ENCODE measurements around the gene RPS21.

Gene RPS21

DNA sequence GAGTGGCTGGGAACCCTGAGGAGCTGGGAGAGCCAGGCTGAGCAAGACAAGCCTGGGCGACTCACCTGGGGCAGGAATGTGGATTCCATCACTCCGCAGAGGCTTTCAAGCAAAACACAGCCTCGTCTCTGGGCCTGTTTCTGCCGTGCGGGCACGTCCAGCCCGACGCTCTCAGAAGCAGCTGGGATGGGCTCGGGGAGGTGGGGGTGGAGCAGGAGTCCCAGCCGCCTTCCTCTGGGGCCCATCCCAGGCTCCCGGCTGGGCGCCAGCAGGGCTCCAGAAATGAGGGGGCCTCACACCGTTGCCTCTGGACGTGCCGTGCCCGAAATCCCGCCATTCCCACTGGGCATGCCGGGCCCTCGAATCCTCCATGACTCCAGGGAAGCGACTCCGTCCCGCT, 8.7 kb upstream of the RPS21 start:
- no peak overlapping the region for H3K4me3 ChIP-seq (replicated peaks; ENCODE audit: insufficient read depth, low read length)
- H3K27ac ChIP-seq (replicated peaks) = no peak overlapping the region
- no peak for TF ChIP-seq POLR2AphosphoS5 (IDR thresholded peaks at IDR 0.05; ENCODE audit: low read depth)
- TF ChIP-seq, protein P1, sequence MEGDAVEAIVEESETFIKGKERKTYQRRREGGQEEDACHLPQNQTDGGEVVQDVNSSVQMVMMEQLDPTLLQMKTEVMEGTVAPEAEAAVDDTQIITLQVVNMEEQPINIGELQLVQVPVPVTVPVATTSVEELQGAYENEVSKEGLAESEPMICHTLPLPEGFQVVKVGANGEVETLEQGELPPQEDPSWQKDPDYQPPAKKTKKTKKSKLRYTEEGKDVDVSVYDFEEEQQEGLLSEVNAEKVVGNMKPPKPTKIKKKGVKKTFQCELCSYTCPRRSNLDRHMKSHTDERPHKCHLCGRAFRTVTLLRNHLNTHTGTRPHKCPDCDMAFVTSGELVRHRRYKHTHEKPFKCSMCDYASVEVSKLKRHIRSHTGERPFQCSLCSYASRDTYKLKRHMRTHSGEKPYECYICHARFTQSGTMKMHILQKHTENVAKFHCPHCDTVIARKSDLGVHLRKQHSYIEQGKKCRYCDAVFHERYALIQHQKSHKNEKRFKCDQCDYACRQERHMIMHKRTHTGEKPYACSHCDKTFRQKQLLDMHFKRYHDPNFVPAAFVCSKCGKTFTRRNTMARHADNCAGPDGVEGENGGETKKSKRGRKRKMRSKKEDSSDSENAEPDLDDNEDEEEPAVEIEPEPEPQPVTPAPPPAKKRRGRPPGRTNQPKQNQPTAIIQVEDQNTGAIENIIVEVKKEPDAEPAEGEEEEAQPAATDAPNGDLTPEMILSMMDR (IDR thresholded peaks at IDR 0.05; ENCODE audit: insufficient read depth, low read length) = no peak
- TF ChIP-seq SPI1 (IDR thresholded peaks at IDR 0.05; ENCODE audit: borderline replicate concordance, low read depth) = no peak
- no peak for TF ChIP-seq GABPA (IDR thresholded peaks at IDR 0.05; ENCODE audit: low read depth)
- TF ChIP-seq, protein P2, sequence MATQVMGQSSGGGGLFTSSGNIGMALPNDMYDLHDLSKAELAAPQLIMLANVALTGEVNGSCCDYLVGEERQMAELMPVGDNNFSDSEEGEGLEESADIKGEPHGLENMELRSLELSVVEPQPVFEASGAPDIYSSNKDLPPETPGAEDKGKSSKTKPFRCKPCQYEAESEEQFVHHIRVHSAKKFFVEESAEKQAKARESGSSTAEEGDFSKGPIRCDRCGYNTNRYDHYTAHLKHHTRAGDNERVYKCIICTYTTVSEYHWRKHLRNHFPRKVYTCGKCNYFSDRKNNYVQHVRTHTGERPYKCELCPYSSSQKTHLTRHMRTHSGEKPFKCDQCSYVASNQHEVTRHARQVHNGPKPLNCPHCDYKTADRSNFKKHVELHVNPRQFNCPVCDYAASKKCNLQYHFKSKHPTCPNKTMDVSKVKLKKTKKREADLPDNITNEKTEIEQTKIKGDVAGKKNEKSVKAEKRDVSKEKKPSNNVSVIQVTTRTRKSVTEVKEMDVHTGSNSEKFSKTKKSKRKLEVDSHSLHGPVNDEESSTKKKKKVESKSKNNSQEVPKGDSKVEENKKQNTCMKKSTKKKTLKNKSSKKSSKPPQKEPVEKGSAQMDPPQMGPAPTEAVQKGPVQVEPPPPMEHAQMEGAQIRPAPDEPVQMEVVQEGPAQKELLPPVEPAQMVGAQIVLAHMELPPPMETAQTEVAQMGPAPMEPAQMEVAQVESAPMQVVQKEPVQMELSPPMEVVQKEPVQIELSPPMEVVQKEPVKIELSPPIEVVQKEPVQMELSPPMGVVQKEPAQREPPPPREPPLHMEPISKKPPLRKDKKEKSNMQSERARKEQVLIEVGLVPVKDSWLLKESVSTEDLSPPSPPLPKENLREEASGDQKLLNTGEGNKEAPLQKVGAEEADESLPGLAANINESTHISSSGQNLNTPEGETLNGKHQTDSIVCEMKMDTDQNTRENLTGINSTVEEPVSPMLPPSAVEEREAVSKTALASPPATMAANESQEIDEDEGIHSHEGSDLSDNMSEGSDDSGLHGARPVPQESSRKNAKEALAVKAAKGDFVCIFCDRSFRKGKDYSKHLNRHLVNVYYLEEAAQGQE (IDR thresholded peaks at IDR 0.05; ENCODE audit: insufficient replicate concordance, low read depth) = no peak
- DNase-seq (ENCODE audit: low read depth in 1 of 2, low spot score in 1 of 2) = no peak
- H3K27me3 ChIP-seq (ENCODE audit: insufficient read depth, poor library complexity, severe bottlenecking) = no peaks in the 10 kb centered on the region

DNA sequence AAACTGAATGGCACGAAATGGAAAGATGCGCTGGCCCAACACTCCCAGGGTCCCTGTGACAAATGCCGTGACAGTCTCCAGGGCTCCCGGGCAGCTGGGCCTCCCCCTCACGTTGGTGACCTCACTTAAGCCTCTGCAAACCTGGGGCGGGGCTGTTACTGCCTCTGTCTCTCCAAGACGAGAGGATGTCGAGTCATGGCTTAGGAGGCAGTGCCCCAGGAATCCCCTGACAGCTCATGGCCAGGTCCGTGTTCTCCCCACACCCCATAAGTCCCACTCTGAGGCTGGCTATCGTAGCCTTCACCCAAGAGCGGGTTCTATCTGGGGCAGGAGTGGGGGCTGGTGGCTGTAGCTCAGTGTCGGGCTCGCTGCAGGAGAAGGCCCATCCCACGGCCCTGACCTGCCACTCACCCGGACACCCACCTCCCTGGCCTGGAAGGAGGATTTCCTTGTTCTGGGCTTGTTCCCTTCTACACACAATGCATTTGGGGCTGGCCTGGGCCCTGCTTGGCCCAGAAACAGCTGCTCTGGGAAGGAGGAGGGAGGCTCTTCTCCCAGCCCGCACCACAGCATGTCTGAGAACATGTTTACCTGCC, 5.6 kb upstream of the RPS21 start:
- H3K27me3 ChIP-seq (ENCODE audit: insufficient read depth, poor library complexity, severe bottlenecking) = no peaks in the 10 kb centered on the region
- H3K4me3 ChIP-seq (replicated peaks; ENCODE audit: insufficient read depth, low read length) = no peak overlapping the region
- no peak for DNase-seq (ENCODE audit: low read depth in 1 of 2, low spot score in 1 of 2)
- H3K27ac ChIP-seq (replicated peaks) = no peak overlapping the region
- TF ChIP-seq SPI1 (IDR thresholded peaks at IDR 0.05; ENCODE audit: borderline replicate concordance, low read depth) (no peak), GABPA (IDR thresholded peaks at IDR 0.05; ENCODE audit: low read depth) (no peak), POLR2AphosphoS5 (IDR thresholded peaks at IDR 0.05; ENCODE audit: low read depth) (no peak)
- TF ChIP-seq, protein P2 (IDR thresholded peaks at IDR 0.05; ENCODE audit: insufficient replicate concordance, low read depth) = no peak
- TF ChIP-seq, protein P1 (IDR thresholded peaks at IDR 0.05; ENCODE audit: insufficient read depth, low read length) = no peak

DNA sequence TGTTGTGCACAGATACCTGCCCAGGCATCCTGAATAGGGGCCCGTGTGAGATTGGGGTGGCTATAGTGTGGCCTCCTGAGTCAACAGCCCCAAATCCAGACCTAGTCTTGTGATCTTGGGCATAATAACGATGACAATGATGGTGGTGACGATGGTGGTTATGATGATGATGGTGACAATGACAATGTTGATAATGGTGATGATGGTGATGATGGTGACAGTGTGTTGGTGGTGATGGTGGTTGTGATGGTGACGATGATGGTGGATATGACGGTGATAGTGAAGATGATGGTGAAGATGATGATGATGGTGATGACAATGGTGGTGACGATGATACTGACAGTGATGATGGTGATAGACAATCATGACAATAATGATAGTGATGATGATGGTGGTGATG, 5.1 kb upstream of the RPS21 start:
- Histone ChIP-seq H3K27ac (replicated peaks) (no peak overlapping the region), H3K4me3 (replicated peaks; ENCODE audit: insufficient read depth, low read length) (no peak overlapping the region), H3K27me3 (ENCODE audit: insufficient read depth, poor library complexity, severe bottlenecking) (no peaks in the 10 kb centered on the region)
- no peak for DNase-seq (ENCODE audit: low read depth in 1 of 2, low spot score in 1 of 2)
- no peak for TF ChIP-seq POLR2AphosphoS5 (IDR thresholded peaks at IDR 0.05; ENCODE audit: low read depth)
- TF ChIP-seq, protein P2 (IDR thresholded peaks at IDR 0.05; ENCODE audit: insufficient replicate concordance, low read depth) = no peak
- TF ChIP-seq, protein P1 (IDR thresholded peaks at IDR 0.05; ENCODE audit: insufficient read depth, low read length) = no peak
- no peak for TF ChIP-seq GABPA (IDR thresholded peaks at IDR 0.05; ENCODE audit: low read depth)
- no peak for TF ChIP-seq SPI1 (IDR thresholded peaks at IDR 0.05; ENCODE audit: borderline replicate concordance, low read depth)
